ENCODE measurements around the gene MTA1. TPM values are rescaled to one million over a fixed set of nuclear protein-coding genes. Genes with fewer than 3 reads are reported as not detected.

Gene MTA1
- 10 to 100 TPM; 37.5 to 41.0 TPM for total RNA-seq

DNA sequence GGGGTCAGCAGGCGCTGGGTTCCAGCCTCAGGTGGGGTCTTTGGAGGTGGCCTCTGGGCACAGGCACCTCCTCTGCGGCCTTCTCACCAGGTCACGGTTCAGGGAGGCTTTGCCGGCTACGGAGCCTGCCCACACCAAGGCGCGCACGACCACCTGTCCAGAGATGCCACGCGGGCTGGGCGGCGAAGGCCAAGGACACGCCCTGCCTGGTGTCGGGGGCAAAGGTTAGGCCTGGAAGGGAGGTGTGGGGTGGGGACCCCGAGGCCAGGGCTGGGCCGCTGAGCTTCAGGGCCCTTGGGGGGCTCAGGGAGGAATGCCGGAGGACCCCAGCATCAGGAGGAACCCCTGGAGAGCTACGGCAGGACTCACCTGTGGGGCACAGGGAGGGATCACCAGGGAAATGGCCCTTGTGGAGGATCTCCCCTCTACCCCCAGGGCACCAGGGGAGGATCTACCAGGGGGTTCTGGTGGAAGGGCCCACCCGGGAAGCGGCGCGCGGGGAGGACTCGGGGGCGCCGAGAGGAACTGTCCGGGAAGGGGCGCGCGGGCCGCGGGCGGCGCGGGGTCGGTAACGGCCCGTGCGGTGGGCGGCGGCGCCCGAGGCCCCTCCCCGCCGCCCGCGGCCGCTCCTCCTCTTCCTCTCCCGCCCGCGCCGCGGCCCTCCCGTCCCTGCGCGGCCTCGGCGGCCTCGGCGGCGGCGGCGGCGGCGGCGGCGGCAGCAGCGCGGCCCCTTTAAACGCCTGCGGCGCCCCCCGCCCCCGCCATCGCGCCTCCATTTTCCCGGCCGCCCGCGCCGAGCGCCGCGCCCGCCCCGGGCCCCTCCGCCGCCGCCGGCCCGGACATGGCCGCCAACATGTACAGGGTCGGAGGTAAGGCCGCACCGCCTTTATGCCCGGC, at the start of gene MTA1:
Gene MTA1 (plus strand): TSS at position 633 of the 897 bp plus-strand sequence. CDS start 209 bp downstream, at position 842.

DNA sequence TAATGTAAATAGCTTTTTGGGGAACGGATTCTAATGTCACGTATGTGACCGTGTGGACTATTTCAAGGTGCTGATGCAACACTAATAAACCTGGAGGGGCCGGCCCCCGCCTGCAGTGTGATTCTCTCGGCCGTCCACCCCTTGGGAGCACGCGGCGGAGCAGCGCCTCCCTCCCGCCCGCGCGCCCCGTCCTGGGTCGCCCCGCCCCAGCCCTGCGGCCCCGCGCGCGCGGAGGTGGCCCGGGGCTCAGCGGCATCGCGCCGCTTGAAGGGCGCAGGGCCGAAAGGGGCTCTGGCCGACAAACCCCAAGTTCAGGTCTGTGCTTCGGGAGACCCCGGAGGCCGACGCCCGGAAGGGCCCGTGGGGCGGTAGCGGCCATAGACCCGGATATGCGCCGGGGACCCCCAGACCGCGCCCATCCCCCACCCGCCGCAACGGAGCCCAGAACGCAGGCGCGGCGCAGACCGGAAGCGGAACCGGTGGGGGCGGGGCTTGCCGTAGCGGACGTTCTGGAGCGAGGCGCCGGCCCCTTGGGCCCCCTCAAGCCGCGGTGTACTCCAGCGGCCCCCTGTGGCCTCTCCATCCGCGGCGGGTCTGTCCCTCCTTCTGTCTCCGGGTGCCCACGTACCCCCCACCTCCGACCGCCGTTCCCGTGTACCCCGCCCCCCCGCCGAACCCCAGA, 21.4 kb upstream of the MTA1 start, which contains the start of gene TEX22:
Gene TEX22 (plus strand): TSS at position 495 of the 682 bp plus-strand sequence. CDS start 803 bp downstream, outside the sequence.

DNA sequence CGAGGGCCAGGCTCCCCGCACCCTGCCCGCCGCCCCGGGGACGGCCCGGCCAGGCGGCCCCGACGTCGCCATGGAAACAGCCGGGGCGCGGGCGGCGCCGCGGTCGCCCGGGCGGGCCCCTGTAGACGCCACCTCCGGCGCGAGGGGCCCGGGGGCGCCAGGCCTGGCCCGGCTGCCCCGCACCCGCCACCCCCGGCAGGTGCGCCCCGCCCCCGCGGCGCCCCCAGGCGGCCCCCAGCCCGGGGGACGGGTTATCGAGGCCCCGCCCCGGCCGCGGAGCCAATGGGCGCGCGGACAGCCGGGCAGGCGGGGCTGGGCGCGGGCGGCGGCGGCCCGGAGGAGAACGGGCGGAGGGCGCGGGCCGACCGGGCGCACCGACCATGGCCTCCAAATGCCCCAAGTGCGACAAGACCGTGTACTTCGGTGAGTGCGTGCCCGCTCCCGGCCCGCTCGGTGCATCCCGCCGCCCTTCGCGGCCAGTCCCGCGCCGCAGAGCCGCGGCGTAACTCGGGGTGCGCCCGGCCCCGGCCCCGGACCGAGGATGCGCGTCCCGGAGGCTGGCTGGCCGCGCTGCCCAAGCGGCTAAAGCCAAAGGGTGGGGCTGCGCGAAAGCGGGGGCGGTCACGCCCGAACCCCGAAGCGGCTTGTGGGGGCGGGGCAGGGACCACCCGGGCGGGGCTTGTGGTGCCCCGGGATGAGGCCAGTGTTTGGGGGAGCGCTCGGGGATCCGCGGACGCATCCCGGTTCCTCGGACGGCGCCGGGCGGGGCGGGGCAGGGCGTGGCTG, 55.0 kb downstream of the MTA1 start, which contains the start of gene CRIP2:
Gene CRIP2 (plus strand): TSS at position 339 of the 786 bp plus-strand sequence. CDS start 42 bp downstream, at position 381.

DNA sequence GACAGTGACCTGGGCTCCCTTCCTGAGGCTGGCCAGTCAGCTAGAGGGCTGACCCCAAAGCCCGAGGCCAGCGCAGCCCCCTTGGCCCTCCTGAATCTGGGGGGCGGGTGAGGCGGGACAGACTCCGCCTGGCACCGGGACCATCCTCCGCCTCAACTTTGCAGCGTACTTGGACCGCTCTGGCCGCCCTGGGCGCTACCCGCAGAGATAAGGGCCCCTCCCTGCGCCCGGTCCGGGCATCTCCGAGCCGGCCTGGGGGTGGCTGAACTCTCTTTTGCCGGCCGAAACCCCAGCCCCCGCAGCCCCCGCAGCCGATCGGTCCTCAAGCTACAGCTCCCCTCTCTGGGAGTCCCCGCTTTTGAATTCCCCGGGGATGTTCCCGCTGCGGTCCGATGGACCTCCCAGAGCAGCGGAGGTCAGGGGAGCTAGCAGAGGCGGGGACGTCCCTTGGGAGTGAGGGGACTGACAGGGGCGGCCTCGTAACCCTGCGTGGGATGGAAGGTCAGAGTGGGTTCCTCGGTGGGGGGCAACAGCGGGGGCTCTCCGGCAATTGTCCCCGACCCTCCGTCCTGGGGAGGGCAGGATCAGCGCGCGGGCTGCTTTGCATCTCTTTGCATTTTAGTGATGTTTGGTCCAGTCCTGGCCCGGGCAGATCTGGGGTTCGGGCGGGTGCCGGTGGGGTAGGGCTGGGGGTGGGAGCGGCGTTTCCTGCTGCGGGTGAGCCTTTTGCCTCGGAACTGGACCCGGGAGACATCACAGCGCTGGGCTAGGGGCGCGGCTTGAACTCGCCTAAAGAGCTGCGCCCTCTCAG, 66.7 kb downstream of the MTA1 start, which contains the start of gene CRIP1:
Gene CRIP1 (plus strand): TSS at position 724 of the 811 bp plus-strand sequence. CDS start 374 bp downstream, outside the sequence.

DNA sequence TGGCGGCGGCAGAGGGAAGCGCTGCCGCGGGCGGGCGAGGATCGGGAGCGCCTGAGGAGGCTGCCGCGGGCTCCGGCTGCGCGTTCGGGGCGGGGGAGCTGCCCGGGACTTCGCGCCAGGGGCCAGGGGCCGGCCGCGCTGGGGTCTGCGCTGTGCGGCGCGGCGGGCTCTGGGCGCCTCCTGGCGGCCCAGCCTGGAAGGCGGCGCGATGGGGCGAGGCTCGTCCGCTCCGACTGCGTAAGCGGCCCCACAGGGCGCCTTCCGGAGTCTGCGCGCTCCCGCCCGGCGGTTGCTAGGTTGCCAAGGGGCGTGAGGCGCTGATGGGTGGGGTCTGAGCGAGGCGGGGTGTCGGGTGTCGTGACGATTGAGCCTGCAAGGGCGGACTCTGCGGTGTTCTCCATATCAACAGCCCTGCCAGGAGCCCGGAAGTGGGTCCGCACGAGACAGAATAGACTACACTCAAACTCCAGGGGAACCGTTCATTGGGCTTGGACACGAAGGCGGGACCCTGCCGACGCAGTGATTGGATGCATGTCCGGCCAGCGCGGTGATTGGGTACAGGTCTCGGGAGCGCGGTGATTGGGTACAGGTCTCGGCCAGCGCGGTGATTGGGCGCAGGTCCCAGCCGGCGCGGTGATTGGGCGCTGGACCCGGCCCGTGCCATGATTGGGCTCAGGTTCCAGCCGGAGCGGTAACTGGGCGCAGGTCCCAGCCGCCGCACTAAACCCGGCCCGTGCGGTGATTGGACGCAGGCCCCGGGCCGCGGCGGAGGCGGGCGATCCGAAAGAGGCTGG, 71.1 kb downstream of the MTA1 start, which contains the start of gene TEDC1:
Gene TEDC1 (plus strand): TSS at position 675 of the 794 bp plus-strand sequence. CDS start 130 bp downstream, outside the sequence.

Other genes with a start within 250 kb of the MTA1 start
- gene NUDT14, start 238.5 kb upstream of the MTA1 start, total RNA-seq, result 10 to 100 TPM; 13.7 to 34.8 TPM
- gene BTBD6, start 171.3 kb upstream of the MTA1 start, total RNA-seq, result 10 to 100 TPM; 34.4 to 41.3 TPM
- gene BRF1, start 118.8 kb upstream of the MTA1 start, total RNA-seq, result 10 to 100 TPM; 26.6 to 34.8 TPM
- gene PACS2, start 105.1 kb upstream of the MTA1 start, total RNA-seq, result 10 to 100 TPM; 30.3 to 45.4 TPM
- under 1 TPM in 1 of 2 donors, not detected in 1; 0.34 TPM for gene TEX22, start 21.3 kb upstream of the MTA1 start, total RNA-seq
- 10 to 100 TPM; 31.7 to 41.3 TPM for gene CRIP2, start 55.0 kb downstream of the MTA1 start, total RNA-seq
- 1 to 10 TPM in 1 of 2 donors, not detected in 1; 2.0 TPM for gene CRIP1, start 67.1 kb downstream of the MTA1 start, total RNA-seq
- 10 to 100 TPM in 1 of 2 donors, 1 to 10 TPM in 1; 8.9 to 20.6 TPM for gene TEDC1, start 71.4 kb downstream of the MTA1 start, total RNA-seq
- 10 to 100 TPM in 1 of 2 donors, 1 to 10 TPM in 1; 3.8 to 12.0 TPM for gene TMEM121, start 106.8 kb downstream of the MTA1 start, total RNA-seq

All from melanocyte of skin (primary cell).